ENCODE data around the gene TSGA10IP. TPM values are rescaled to one million over a fixed set of nuclear protein-coding genes. Genes with fewer than 3 reads are reported as not detected.

Gene TSGA10IP
- total RNA-seq, 2 donors from 2014 or later, result 0.97 to 5.6 TPM

GRCh38 chr11:65961267-65962140 is 16.2 kb downstream of the TSGA10IP start, which contains the start of gene SART1:
Gene SART1 (plus strand): TSS chr11:65961734. CDS start chr11:65961781, 47 bp downstream.
- Histone ChIP-seq H3K36me3 (ENCODE audit: control insufficient read depth, insufficient read depth, low read length) (peaks cover 25% of the 10 kb centered on the region), H3K27ac (ENCODE audit: low read depth, low read length) (peak within 1 kb of the TSS; percentile 87), H3K4me3 (ENCODE audit: low read length) (peak within 1 kb of the TSS; percentile 92), H3K9ac (ENCODE audit: extremely low read depth, low read length, poor library complexity, severe bottlenecking) (peak within 1 kb of the TSS; percentile 88), H3K4me1 (ENCODE audit: control insufficient read depth, insufficient read depth, low read length) (peaks cover 4% of the 10 kb centered on the region), H3K27me3 (ENCODE audit: control insufficient read depth, insufficient read depth, low read length, poor library complexity, severe bottlenecking) (no peaks in the 10 kb centered on the region), H3K9me3 (ENCODE audit: control insufficient read depth, low read length) (no peaks in the 10 kb centered on the region)
- Mint-ChIP-seq H3K9me3 (no peaks in the 10 kb centered on the region), H3K4me3 (peak within 1 kb of the TSS; percentile 92), H3K36me3 (ENCODE audit: low read depth) (peaks cover 26% of the 10 kb centered on the region), H3K27ac (peak within 1 kb of the TSS; percentile 95), H3K4me1 (peaks cover 12% of the 10 kb centered on the region), H3K27me3 (ENCODE audit: insufficient read depth) (no peaks in the 10 kb centered on the region)
- whole genome bisulfite sequencing, 2 experiments (ENCODE audit: insufficient coverage in 1 of 2, insufficient read length in 1 of 2), result 0 to 2% methylated on average over 39 to 97 of the region's 97 CpGs
- peak; percentile 99 for DNase-seq
- TF ChIP-seq CTCF (conservative IDR thresholded peaks at IDR 0.05), result no peak

GRCh38 chr11:65962141-65962564 is 16.9 kb downstream of the TSGA10IP start:
- no peak for DNase-seq
- peaks cover 32% of the 10 kb centered on the region for H3K36me3 ChIP-seq (ENCODE audit: control insufficient read depth, insufficient read depth, low read length)
- peak overlapping the region; percentile 92 for H3K4me3 ChIP-seq (ENCODE audit: low read length)
- WGBS, 2 experiments (ENCODE audit: insufficient coverage in 1 of 2, insufficient read length in 1 of 2), result 10 to 22% methylated on average over 8 to 13 of the region's 13 CpGs
- no peak for TF ChIP-seq CTCF (conservative IDR thresholded peaks at IDR 0.05)
- H3K27ac ChIP-seq (ENCODE audit: low read depth, low read length), result no peak overlapping the region
- H3K4me1 Mint-ChIP-seq, result peaks cover 12% of the 10 kb centered on the region
- H3K9me3 Mint-ChIP-seq, result no peaks in the 10 kb centered on the region
- peaks cover 32% of the 10 kb centered on the region for H3K36me3 Mint-ChIP-seq (ENCODE audit: low read depth)
- H3K9me3 ChIP-seq (ENCODE audit: control insufficient read depth, low read length), result no peaks in the 10 kb centered on the region
- H3K4me1 ChIP-seq (ENCODE audit: control insufficient read depth, insufficient read depth, low read length), result peaks cover 4% of the 10 kb centered on the region
- peak overlapping the region; percentile 88 for H3K9ac ChIP-seq (ENCODE audit: extremely low read depth, low read length, poor library complexity, severe bottlenecking)
- no peaks in the 10 kb centered on the region for H3K27me3 ChIP-seq (ENCODE audit: control insufficient read depth, insufficient read depth, low read length, poor library complexity, severe bottlenecking)
- H3K27ac Mint-ChIP-seq, result peak overlapping the region; percentile 61
- H3K4me3 Mint-ChIP-seq, result peak overlapping the region; percentile 92
- H3K27me3 Mint-ChIP-seq (ENCODE audit: insufficient read depth), result no peaks in the 10 kb centered on the region

- no peak overlapping the region for H3K27ac Mint-ChIP-seq
- H3K36me3 Mint-ChIP-seq (ENCODE audit: low read depth), result peaks cover 55% of the 10 kb centered on the region
- no peak for TF ChIP-seq CTCF (conservative IDR thresholded peaks at IDR 0.05)
- Histone ChIP-seq H3K4me1 (ENCODE audit: control insufficient read depth, insufficient read depth, low read length) (peaks cover 4% of the 10 kb centered on the region), H3K9ac (ENCODE audit: extremely low read depth, low read length, poor library complexity, severe bottlenecking) (no peak overlapping the region), H3K27ac (ENCODE audit: low read depth, low read length) (no peak overlapping the region), H3K9me3 (ENCODE audit: control insufficient read depth, low read length) (no peaks in the 10 kb centered on the region), H3K4me3 (ENCODE audit: low read length) (no peak overlapping the region), H3K36me3 (ENCODE audit: control insufficient read depth, insufficient read depth, low read length) (peaks cover 49% of the 10 kb centered on the region), H3K27me3 (ENCODE audit: control insufficient read depth, insufficient read depth, low read length, poor library complexity, severe bottlenecking) (no peaks in the 10 kb centered on the region)
- 88 to 97% methylated on average over 6 to 10 of the region's 10 CpGs for WGBS, 2 experiments (ENCODE audit: insufficient coverage in 1 of 2, insufficient read length in 1 of 2)
- peaks cover 12% of the 10 kb centered on the region for H3K4me1 Mint-ChIP-seq
- no peak overlapping the region for H3K4me3 Mint-ChIP-seq
- DNase-seq, result no peak
- H3K27me3 Mint-ChIP-seq (ENCODE audit: insufficient read depth), result no peaks in the 10 kb centered on the region
- H3K9me3 Mint-ChIP-seq, result no peaks in the 10 kb centered on the region
Measured at GRCh38 chr11:65964906-65965305, 19.6 kb downstream of the TSGA10IP start.
